Chondrocyte (in vitro differentiated cells): ENCODE measurements around the gene SMURF2. TPM values are rescaled to one million over a fixed set of nuclear protein-coding genes. Genes with fewer than 3 reads are reported as not detected.

Experiments used
- DNase-seq: peaks from one replicate; pipeline ENCODE4 v3.0.0; 2021; ENCODE audit warnings: mixed read lengths, low spot score
- H3K27ac Mint-ChIP-seq: one replicate; pipeline ENCODE4 v1.8.0; 2021; ENCODE audit warnings: mild to moderate bottlenecking, moderate library complexity, mixed read lengths; ENCODE audit not compliant: unreplicated experiment
- H3K27me3 Mint-ChIP-seq: 2 replicates; pipeline ENCODE4 v1.8.0; 2021; ENCODE audit warnings: low read depth, mixed read lengths
- H3K36me3 Mint-ChIP-seq: 2 replicates; pipeline ENCODE4 v1.8.0; 2021; ENCODE audit warnings: low read depth, mixed read lengths
- H3K4me1 Mint-ChIP-seq: 2 replicates; pipeline ENCODE4 v1.8.0; 2021; ENCODE audit warnings: low read depth, mild to moderate bottlenecking, mixed read lengths
- H3K4me3 Mint-ChIP-seq: one replicate; pipeline ENCODE4 v1.8.0; 2021; ENCODE audit warnings: mild to moderate bottlenecking, moderate library complexity, mixed read lengths; ENCODE audit not compliant: unreplicated experiment
- H3K9me3 Mint-ChIP-seq: 2 replicates; pipeline ENCODE4 v1.8.0; 2021; ENCODE audit warnings: low read depth, mixed read lengths
- total RNA-seq: library from RNA; stranded (reverse); gene quantifications from 3 replicates; pipeline ENCODE4 v1.2.1, GENCODE V29; 2021
- TF ChIP-seq, protein P1 (sequence below): fragments of 200-600 bp; sonication (generic); IDR thresholded peaks from 2 replicates; pipeline ENCODE4 v1.5.0; 2021; ENCODE audit warnings: antibody characterized with exemption, mild to moderate bottlenecking, moderate library complexity

The SMURF2 gene
- total RNA-seq, 1 donor from 2014 or later = 36.2 TPM

DNA sequence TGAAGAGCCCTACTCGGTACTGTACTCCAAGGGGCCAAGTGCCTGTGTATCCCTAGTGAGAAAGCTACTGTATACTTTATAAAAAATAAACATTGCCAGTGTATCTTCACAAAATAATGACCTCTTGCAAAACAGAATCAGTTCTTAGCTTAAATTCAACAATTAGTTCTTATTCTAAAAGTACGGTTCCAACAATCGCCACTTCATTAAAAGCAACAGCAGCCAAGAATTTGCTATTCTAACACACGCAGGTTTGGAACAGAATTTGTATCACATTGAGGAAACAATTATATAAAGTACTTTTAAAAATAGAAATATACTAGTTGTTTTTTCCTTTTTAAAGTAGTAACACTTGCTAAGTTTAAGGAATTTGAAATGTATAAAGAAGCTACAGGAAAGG is 106.8 kb downstream of the SMURF2 start:
- TF ChIP-seq, protein P1, sequence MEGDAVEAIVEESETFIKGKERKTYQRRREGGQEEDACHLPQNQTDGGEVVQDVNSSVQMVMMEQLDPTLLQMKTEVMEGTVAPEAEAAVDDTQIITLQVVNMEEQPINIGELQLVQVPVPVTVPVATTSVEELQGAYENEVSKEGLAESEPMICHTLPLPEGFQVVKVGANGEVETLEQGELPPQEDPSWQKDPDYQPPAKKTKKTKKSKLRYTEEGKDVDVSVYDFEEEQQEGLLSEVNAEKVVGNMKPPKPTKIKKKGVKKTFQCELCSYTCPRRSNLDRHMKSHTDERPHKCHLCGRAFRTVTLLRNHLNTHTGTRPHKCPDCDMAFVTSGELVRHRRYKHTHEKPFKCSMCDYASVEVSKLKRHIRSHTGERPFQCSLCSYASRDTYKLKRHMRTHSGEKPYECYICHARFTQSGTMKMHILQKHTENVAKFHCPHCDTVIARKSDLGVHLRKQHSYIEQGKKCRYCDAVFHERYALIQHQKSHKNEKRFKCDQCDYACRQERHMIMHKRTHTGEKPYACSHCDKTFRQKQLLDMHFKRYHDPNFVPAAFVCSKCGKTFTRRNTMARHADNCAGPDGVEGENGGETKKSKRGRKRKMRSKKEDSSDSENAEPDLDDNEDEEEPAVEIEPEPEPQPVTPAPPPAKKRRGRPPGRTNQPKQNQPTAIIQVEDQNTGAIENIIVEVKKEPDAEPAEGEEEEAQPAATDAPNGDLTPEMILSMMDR = no peak

DNA sequence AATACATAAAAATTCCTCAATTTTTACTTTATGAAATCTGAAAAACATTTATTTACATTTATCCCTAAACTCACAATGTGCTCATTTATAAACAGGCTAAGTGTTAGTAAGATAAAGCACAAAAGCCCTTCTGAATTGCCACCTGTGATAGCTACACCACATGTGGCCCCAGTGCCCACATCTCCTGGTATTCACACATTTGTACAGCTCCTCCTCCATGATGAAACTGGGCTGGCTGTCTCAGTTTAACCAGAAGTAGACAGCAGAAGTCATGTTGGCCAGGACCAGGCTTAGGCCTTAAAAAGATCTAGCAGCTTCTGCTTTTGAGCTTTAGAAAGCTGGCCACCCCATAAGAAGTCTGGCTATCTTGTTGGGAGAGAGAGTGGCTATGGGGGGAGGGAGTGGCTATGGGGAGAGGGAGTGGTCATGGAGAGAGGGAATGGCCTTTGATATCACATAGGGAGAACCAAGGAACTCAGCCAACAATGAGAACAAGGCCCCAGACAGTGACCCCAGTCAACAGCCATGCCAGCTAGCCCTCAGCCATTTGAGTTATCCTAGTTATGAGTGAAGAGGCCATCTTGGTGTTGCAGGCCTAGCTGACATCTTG is 108.0 kb downstream of the SMURF2 start:
- no peak overlapping the region for H3K27ac Mint-ChIP-seq
- peaks cover 7% of the 10 kb centered on the region for H3K4me1 Mint-ChIP-seq
- peaks cover 20% of the 10 kb centered on the region for H3K36me3 Mint-ChIP-seq
- no peaks in the 10 kb centered on the region for H3K27me3 Mint-ChIP-seq
- no peaks in the 10 kb centered on the region for H3K9me3 Mint-ChIP-seq
- no peak for DNase-seq
- H3K4me3 Mint-ChIP-seq = no peak overlapping the region
- TF ChIP-seq, protein P1 = no peak

More for the DNA sequence above, 106.8 kb downstream of the SMURF2 start:
- H3K27ac Mint-ChIP-seq = no peak overlapping the region
- H3K9me3 Mint-ChIP-seq = no peaks in the 10 kb centered on the region
- no peak overlapping the region for H3K4me3 Mint-ChIP-seq
- peaks cover 18% of the 10 kb centered on the region for H3K36me3 Mint-ChIP-seq
- DNase-seq = no peak
- no peaks in the 10 kb centered on the region for H3K27me3 Mint-ChIP-seq
- H3K4me1 Mint-ChIP-seq = peaks cover 7% of the 10 kb centered on the region

DNA sequence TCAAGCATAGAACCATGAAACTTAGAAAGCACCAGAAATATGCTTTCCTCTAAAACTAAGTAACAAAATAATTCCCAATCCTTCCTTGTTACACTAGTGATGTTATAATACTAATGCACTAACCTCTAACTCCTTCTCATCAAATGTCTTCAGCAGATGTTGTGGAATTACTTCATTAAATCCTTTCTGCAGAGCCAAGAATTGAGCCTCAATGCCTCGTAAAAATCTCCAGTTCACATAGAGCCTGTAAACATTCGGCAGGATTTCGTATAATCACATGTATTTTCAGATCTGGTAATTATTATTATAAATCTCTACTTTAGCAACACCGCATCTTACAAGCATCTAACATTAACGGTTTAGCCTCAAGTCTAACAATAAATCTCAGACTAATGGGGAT is 110.6 kb downstream of the SMURF2 start:
- DNase-seq = no peak
- H3K4me1 Mint-ChIP-seq = peaks cover 7% of the 10 kb centered on the region
- H3K36me3 Mint-ChIP-seq = peaks cover 24% of the 10 kb centered on the region
- H3K4me3 Mint-ChIP-seq = no peak overlapping the region
- H3K27ac Mint-ChIP-seq = no peak overlapping the region
- TF ChIP-seq, protein P1 = no peak
- no peaks in the 10 kb centered on the region for H3K9me3 Mint-ChIP-seq
- H3K27me3 Mint-ChIP-seq = no peaks in the 10 kb centered on the region

DNA sequence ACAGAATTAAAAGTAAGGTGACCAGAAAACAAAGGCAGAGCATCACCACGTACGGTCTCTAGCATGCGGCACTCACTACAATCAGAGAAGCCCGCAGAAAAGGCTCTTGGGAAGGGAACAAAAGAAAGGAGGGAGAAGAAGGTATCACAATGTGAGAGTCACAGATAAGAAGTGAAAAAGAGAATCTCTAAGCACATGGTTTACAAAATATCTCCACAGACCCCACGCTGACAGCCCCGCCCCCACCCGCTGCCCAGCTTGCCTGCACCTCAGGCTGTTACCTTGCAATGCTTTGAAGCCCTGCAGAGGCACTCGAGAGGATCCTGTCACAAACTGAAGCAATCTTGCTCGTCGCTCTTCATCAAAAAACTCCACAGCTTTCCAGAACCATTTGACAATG is 114.8 kb downstream of the SMURF2 start:
- H3K4me1 Mint-ChIP-seq = peaks cover 19% of the 10 kb centered on the region
- DNase-seq = no peak
- H3K27me3 Mint-ChIP-seq = no peaks in the 10 kb centered on the region
- peaks cover 15% of the 10 kb centered on the region for H3K36me3 Mint-ChIP-seq
- TF ChIP-seq, protein P1 = no peak
- no peak overlapping the region for H3K27ac Mint-ChIP-seq
- no peak overlapping the region for H3K4me3 Mint-ChIP-seq
- no peaks in the 10 kb centered on the region for H3K9me3 Mint-ChIP-seq

DNA sequence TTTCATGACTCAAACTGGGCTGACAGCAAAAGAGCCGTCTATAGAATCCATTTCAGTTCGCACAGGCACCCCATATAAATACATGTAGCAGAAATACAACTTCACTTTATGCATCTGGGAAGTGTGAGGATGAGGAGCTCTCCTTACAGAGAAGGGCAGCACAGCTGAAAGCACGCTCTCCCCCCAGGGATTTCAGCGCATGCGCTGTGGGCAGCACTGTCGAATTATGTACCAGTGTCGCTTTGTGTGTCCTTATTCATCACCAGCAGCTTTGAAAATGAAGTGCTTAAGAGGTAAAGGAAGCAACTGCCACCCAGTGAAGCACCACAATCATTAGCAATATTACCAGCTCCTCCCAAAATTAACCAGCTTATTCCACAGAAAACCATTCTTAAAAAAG is 115.4 kb downstream of the SMURF2 start:
- Mint-ChIP-seq H3K27ac (no peak overlapping the region), H3K27me3 (no peaks in the 10 kb centered on the region), H3K4me1 (peaks cover 22% of the 10 kb centered on the region), H3K4me3 (no peak overlapping the region), H3K9me3 (no peaks in the 10 kb centered on the region), H3K36me3 (peaks cover 13% of the 10 kb centered on the region)
- no peak for DNase-seq
- TF ChIP-seq, protein P1 = no peak
